ENCODE results near the gene YBX2. TPM values are rescaled to one million over a fixed set of nuclear protein-coding genes. Genes with fewer than 3 reads are reported as not detected.

Gene YBX2
- total RNA-seq, 4 donors from 2014 or later, result 0.17 to 8.0 (median 2.4) TPM

DNA sequence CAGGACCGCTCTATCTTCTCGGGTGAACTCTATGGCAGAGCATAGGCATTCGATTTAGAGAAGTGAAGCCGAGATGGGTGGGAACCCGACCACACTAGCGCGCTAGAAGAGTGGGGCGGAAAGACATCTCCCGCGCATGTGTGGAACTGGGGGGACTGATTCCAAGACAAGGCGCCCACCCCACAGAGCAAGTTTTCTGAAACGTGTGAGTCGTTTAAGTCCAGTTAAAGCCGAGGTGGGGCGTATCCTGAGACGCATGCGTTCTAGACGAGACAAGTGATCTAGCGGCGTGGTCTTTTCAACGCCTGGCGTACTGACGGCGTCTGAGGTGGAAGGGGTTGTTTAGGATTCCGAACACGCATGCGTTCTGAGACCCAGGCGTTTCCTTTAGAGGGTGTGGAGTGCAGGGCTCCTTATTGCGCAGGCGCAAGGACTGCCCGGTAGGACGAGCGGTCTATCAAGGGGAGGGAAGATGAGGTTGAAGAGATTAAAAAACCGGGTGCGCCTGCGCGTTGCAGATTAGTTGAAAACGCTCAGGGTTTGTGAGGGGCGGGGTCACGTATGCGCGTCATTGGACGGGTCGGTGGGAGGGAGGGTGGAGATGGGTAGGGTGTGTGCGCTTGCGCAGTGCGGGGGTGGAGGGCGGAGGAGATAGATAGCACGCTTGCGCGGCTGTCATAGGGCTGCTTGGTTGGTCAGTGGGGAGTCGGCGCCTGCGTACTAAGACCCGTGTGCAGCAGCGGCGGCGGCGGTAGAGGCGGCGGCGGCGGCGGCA, 12.7 kb upstream of the YBX2 start, which contains the start of gene EIF5A:
Gene EIF5A, plus strand, starts transcription at position 718 of the 775 bp plus-strand sequence. CDS start 2,008 bp downstream, outside the sequence.
- intact Hi-C loops (cut with DNase I; ENCODE audit: low total_unique reads), result no loop called here
- TF ChIP-seq, protein P1, sequence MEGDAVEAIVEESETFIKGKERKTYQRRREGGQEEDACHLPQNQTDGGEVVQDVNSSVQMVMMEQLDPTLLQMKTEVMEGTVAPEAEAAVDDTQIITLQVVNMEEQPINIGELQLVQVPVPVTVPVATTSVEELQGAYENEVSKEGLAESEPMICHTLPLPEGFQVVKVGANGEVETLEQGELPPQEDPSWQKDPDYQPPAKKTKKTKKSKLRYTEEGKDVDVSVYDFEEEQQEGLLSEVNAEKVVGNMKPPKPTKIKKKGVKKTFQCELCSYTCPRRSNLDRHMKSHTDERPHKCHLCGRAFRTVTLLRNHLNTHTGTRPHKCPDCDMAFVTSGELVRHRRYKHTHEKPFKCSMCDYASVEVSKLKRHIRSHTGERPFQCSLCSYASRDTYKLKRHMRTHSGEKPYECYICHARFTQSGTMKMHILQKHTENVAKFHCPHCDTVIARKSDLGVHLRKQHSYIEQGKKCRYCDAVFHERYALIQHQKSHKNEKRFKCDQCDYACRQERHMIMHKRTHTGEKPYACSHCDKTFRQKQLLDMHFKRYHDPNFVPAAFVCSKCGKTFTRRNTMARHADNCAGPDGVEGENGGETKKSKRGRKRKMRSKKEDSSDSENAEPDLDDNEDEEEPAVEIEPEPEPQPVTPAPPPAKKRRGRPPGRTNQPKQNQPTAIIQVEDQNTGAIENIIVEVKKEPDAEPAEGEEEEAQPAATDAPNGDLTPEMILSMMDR (IDR thresholded peaks at IDR 0.05), result no peak
- TF ChIP-seq POLR2A (IDR thresholded peaks at IDR 0.05), result no peak
- peak within 1 kb of the TSS; percentile 85 for H3K4me3 ChIP-seq (ENCODE audit: low read depth, poor library complexity, severe bottlenecking)
- peak; percentile 100 for DNase-seq (ENCODE audit: low spot score in 2 of 2)
- WGBS, 2 donors, result 0% methylated on average over 55 to 64 of the region's 64 CpGs

DNA sequence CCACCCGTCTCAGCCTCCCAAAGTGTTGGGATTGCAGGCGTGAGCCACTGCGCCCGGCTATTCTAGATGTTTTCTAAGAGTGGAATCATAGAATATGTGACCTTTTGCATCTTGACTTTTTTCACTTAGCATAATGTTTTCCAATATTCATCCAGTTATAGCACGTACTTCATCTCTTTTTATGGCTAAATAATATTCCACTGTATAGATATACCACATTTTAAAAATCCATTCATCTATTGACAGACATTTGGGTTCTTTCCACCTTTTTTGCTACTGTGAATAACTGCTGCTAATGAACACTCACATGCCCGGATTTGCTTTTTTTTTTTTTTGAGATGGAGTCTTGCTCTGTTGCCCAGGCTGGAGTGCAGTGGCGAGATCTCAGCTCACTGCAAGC, 9.7 kb upstream of the YBX2 start:
- WGBS, 2 donors, result 95% methylated on average over 7 of the region's 7 CpGs
- TF ChIP-seq, protein P1 (IDR thresholded peaks at IDR 0.05), result no peak
- TF ChIP-seq POLR2A (IDR thresholded peaks at IDR 0.05), result no peak
- no peak overlapping the region for H3K4me3 ChIP-seq (ENCODE audit: low read depth, poor library complexity, severe bottlenecking)
- intact Hi-C loops (cut with DNase I; ENCODE audit: low total_unique reads), result no loop called here
- no peak for DNase-seq (ENCODE audit: low spot score in 2 of 2)

DNA sequence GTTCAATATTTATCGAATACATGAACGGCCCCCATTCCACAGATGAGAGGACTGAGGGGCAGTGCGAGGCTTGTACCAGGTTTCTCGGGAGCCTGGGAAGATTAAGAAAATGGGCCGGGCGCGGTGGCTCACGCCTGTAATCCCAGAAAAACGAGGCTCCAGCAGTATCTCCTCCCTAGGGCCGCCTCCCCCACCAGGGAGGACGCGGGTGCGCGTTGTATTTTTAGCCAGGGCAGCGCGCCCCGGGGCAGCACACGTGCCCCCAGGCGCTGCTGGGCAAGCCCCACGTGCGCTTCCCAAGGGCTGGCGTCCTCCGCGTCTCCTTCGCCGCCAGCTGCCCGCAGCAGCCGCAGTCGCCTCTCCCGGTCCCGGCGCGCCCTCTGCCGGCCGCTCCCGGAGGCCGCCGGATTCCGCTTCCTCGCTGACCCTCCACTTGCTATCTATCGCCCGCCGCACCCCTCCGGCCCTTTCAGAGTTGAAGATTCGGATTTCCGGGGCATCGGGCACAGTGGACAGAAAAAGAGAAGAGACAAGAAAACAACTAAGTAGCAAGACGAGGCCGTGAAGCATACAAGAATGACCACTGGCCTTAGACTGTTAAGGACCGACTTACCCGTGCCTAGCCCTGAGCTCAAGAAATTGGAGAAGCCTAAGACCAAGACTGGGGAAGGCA, 1.9 kb upstream of the YBX2 start:
- TF ChIP-seq, protein P1 (IDR thresholded peaks at IDR 0.05), result peak in 1 of 3 donors; percentile 72
- no peak for TF ChIP-seq POLR2A (IDR thresholded peaks at IDR 0.05)
- WGBS, 2 donors, result 2 to 3% methylated on average over 49 to 50 of the region's 51 CpGs
- intact Hi-C loops (cut with DNase I; ENCODE audit: low total_unique reads), result no loop called here
- peak; percentile 69 to 96 for DNase-seq (ENCODE audit: low spot score in 2 of 2)
- H3K4me3 ChIP-seq (ENCODE audit: low read depth, poor library complexity, severe bottlenecking), result no peak overlapping the region

DNA sequence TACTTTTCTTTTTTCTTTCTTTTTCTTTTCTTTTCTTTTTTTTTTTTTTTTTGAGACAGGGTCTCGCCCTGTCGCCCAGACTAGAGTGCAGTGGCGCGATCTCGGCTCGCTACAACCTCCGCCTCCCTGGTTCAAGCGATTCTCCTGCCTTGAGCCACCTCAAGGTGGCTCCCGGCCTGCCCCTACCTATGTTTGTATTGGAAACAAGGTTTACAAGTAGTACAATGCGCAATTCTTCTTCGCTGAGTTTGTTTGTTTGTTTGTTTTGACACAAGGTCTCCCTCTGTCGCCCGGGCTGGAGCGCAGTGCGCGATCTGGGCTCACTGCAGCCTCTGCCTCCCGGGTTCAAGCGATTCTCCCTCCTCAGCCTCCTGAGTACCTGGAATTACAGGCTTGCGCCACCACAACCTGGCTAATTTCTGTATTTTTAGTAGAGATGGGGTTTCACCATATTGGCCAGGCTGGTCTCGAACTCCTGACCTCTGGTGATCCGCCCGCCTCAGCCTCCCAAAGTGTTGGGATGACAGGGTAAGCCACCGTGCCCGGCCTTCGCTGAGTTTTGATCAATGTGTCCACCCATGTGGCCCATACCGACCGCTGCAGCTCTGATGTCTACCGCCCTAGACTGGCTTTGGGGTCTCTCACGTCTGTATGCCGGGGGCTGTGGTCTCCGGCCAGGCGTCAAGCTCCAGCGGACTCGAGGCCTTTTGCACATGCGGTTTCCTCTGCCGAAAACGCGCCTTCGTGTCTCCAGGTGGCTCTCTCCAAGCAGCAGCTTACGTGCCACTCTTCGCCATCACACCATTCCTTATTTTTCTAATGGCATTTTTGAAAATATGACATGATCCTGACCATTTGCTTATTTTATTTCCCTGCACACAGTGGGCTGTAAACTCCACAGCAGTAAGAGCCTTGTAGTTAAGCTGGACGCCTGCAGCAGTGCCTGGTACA, 1.1 kb upstream of the YBX2 start:
- no peak for DNase-seq (ENCODE audit: low spot score in 2 of 2)
- H3K4me3 ChIP-seq (ENCODE audit: low read depth, poor library complexity, severe bottlenecking), result no peak overlapping the region
- 55 to 58% methylated on average over 42 of the region's 42 CpGs for WGBS, 2 donors
- TF ChIP-seq POLR2A (IDR thresholded peaks at IDR 0.05), result no peak
- TF ChIP-seq, protein P1 (IDR thresholded peaks at IDR 0.05), result no peak
- intact Hi-C loops (cut with DNase I; ENCODE audit: low total_unique reads), result no loop called here

DNA sequence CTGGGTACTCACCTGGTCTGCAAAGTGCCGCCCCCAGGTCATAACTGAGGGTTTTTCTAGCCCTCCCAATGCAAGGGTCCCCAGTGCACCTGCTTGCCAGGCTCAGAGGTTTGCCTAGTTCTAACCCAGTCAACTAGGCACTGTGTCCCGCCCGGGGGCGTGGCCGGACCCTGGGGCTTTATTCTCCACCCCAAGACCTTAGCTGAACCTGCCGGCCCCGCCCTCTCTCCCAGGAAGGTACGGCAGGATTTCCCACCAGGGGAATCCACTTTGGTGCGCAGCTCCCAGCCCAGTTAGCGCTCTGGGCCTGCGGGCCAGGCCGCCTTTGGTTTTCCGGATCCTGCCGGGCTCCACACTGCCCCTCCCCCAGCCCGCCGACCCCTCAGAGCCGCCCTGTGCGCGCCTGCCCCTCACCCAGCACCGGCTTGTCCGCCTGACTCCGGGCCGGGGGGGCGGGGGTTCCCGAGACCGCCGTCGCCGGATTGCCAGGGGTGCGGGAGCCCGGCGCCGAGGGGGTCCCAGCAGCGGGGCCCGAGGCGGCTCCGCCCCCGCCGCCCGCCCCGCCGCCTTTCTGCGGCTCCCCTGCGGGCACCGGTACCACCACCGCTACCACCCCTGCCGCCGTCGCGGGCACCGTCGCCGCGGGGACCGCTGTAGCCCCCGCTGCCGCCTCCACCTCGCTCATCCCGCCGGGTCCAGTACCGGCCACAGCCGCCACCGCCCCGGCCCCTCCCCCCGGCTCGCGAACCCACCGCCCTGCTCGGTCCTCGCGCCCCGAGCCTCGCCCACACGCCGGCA, 424 bp downstream of the YBX2 start:
- H3K4me3 ChIP-seq (ENCODE audit: low read depth, poor library complexity, severe bottlenecking), result no peak overlapping the region
- WGBS, 2 donors, result 3 to 5% methylated on average over 36 to 42 of the region's 75 CpGs
- TF ChIP-seq, protein P1 (IDR thresholded peaks at IDR 0.05), result no peak
- no peak for TF ChIP-seq POLR2A (IDR thresholded peaks at IDR 0.05)
- intact Hi-C loops (cut with DNase I; ENCODE audit: low total_unique reads), result no loop called here
- DNase-seq (ENCODE audit: low spot score in 2 of 2), result no peak
